H1 (cell line): Measurements from ENCODE around the gene CORO7. TPM values are rescaled to one million over a fixed set of nuclear protein-coding genes. Genes with fewer than 3 reads are reported as not detected.

Source experiments
- polyA plus RNA-seq, 7 experiments: library from polyadenylated mRNA; depleted of rRNA in 3 of 7; stranded (reverse) in 5 of 7; unstranded in 2 of 7; fragments of >200 nt in 5 of 7; fragments of 200-250 nt in 2 of 7; gene quantifications; 1 replicate in 5 of 7; 2 replicates in 1 of 7; 4 replicates in 1 of 7; pipeline versions ENCODE4 v1.2.1 to v1.2.3, GENCODE V29; 2011 to 2013; ENCODE audit warnings: missing spikeins in 2 of 7, mixed read lengths in 2 of 7
- total RNA-seq: library from RNA; stranded (reverse); fragmentation: NEBNext Ultra II Directional; extraction: Animal tissue kit (Norgen Biotek cat#: 25700); gene quantifications from 2 replicates; pipeline ENCODE4 v1.2.1, GENCODE V29; 2021
- TF ChIP-seq, protein P1 (sequence below): IDR thresholded peaks from 2 replicates; pipeline ENCODE4 v1.6.1; 2011; ENCODE audit warnings: low read depth, mild to moderate bottlenecking, low read length; ENCODE audit not compliant: insufficient read depth

CORO7 gene
- total and polyA plus RNA-seq, 2 of the 8 experiments (the other 6 are each of a cell fraction or from before 2014, with no cell fraction given), result 25.2 to 29.8 TPM

DNA sequence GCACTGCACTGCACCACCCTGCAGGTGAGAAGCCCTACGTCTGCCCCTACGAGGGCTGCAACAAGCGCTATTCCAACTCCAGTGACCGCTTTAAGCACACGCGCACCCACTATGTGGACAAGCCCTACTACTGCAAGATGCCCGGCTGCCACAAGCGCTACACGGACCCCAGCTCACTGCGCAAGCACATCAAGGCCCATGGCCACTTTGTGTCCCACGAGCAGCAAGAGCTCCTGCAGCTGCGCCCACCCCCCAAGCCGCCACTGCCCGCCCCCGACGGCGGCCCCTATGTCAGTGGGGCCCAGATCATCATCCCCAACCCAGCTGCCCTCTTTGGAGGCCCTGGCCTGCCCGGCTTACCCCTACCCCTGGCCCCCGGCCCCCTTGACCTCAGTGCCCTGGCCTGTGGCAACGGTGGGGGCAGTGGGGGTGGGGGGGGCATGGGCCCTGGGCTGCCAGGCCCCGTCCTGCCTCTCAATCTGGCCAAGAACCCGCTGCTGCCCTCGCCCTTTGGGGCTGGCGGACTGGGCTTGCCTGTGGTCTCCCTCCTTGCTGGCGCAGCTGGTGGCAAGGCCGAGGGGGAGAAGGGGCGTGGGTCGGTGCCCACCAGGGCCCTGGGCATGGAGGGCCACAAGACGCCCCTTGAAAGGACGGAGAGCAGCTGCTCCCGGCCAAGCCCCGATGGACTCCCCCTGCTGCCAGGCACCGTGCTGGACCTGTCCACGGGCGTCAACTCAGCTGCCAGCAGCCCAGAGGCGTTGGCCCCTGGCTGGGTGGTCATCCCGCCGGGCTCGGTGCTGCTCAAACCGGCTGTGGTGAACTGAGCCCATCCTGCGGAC lies 79.5 kb downstream of the CORO7 start (continued):
- TF ChIP-seq, protein P1, sequence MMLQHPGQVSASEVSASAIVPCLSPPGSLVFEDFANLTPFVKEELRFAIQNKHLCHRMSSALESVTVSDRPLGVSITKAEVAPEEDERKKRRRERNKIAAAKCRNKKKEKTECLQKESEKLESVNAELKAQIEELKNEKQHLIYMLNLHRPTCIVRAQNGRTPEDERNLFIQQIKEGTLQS, result no peak
